Loucy (cell line): ENCODE results near the gene SMIM5.

Source experiments
- EZH2phosphoT487 ChIP-seq: fragments of 200-600 bp; IDR thresholded peaks from 2 replicates; pipeline ENCODE4 v1.6.1; 2018; ENCODE audit warnings: antibody characterized with exemption, mild to moderate bottlenecking, moderate library complexity, borderline replicate concordance
- TF ChIP-seq, protein P1 (sequence below): fragments of 200-600 bp; sonication (generic); conservative IDR thresholded peaks from 2 replicates; pipeline ENCODE4 v1.5.1; 2014; ENCODE audit warnings: mild to moderate bottlenecking, antibody characterized with exemption, low read length

DNA sequence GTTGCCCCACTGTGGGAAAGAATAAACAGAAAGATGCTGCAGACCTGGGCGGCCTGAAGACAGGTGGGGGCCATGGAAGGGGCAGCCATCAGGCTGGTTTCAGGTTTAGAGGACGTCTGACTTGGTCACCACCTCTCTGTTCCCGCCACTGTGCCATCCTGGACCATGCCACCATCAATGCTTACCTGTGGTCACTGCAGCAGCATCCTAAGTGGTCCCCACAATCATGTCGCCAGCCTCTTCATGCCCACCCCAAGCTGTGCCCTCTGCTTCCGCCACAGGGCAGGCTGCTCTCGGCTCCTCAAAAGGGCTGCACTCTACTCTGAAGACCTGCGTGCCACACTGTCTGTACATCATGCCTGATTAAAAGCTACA is 10.4 kb downstream of the SMIM5 start:
- no peak for TF ChIP-seq EZH2phosphoT487
- TF ChIP-seq, protein P1, sequence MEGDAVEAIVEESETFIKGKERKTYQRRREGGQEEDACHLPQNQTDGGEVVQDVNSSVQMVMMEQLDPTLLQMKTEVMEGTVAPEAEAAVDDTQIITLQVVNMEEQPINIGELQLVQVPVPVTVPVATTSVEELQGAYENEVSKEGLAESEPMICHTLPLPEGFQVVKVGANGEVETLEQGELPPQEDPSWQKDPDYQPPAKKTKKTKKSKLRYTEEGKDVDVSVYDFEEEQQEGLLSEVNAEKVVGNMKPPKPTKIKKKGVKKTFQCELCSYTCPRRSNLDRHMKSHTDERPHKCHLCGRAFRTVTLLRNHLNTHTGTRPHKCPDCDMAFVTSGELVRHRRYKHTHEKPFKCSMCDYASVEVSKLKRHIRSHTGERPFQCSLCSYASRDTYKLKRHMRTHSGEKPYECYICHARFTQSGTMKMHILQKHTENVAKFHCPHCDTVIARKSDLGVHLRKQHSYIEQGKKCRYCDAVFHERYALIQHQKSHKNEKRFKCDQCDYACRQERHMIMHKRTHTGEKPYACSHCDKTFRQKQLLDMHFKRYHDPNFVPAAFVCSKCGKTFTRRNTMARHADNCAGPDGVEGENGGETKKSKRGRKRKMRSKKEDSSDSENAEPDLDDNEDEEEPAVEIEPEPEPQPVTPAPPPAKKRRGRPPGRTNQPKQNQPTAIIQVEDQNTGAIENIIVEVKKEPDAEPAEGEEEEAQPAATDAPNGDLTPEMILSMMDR: no peak
